Measurements from ENCODE around the gene ACVR1C. TPM values are rescaled to one million over a fixed set of nuclear protein-coding genes. Genes with fewer than 3 reads are reported as not detected.

Gene ACVR1C
- total and polyA plus RNA-seq, 7 donors: 0.13 to 1.9 (median 1.1) TPM

- intact Hi-C loops (cut with DNase I): no loop called here
- TF ChIP-seq CTCF (IDR thresholded peaks at IDR 0.05): no peak
- Histone ChIP-seq H3K27ac (no peak overlapping the region), H3K4me1 (no peaks in the 10 kb centered on the region), H3K36me3 (ENCODE audit: insufficient read depth in 1 of 2, low read depth in 1 of 2) (no peaks in the 10 kb centered on the region), H3K9me3 (peaks cover 6% of the 10 kb centered on the region), H3K4me3 (no peak overlapping the region), H3K27me3 (ENCODE audit: insufficient read depth in 3 of 3, low read length in 2 of 3) (no peaks in the 10 kb centered on the region)
- WGBS, 3 donors: 96 to 98% (median 97%) methylated on average over 4 of the region's 4 CpGs
- ATAC-seq: no peak
- DNase-seq: no peak
Observed at GRCh38 chr2:157611110-157611509, 17.6 kb downstream of the ACVR1C start.

- ATAC-seq (no peak), DNase-seq (no peak)
- no peaks in the 10 kb centered on the region for H3K27me3 ChIP-seq (ENCODE audit: insufficient read depth in 3 of 3, low read length in 2 of 3)
- no peak overlapping the region for H3K4me3 ChIP-seq
- H3K36me3 ChIP-seq (ENCODE audit: insufficient read depth in 1 of 2, low read depth in 1 of 2): no peaks in the 10 kb centered on the region
- no peak overlapping the region for H3K27ac ChIP-seq
- no peaks in the 10 kb centered on the region for H3K4me1 ChIP-seq
- peaks cover 6% of the 10 kb centered on the region for H3K9me3 ChIP-seq
- intact Hi-C loops (cut with DNase I): no loop called here
- no peak for TF ChIP-seq CTCF (IDR thresholded peaks at IDR 0.05)
Observed at GRCh38 chr2:157606534-157606933, 22.1 kb downstream of the ACVR1C start.

- DNase-seq: no peak
- no peak for TF ChIP-seq CTCF (IDR thresholded peaks at IDR 0.05)
- Histone ChIP-seq H3K4me1 (no peaks in the 10 kb centered on the region), H3K36me3 (ENCODE audit: insufficient read depth in 1 of 2, low read depth in 1 of 2) (no peaks in the 10 kb centered on the region), H3K4me3 (no peak overlapping the region), H3K27ac (no peak overlapping the region), H3K9me3 (no peaks in the 10 kb centered on the region), H3K27me3 (ENCODE audit: insufficient read depth in 3 of 3, low read length in 2 of 3) (peaks cover 0 to 7% (median 0%) of the 10 kb centered on the region in 3 donors)
- WGBS, 3 donors: 88 to 91% (median 91%) methylated on average over 1 of the region's 1 CpG
- no peak for ATAC-seq
- intact Hi-C loops (cut with DNase I): no loop called here
Observed at GRCh38 chr2:157603198-157603597, 25.5 kb downstream of the ACVR1C start.

- ATAC-seq (no peak), DNase-seq (no peak)
- Histone ChIP-seq H3K27ac (no peak overlapping the region), H3K4me1 (no peaks in the 10 kb centered on the region), H3K27me3 (ENCODE audit: insufficient read depth in 3 of 3, low read length in 2 of 3) (peaks cover 0 to 16% (median 0%) of the 10 kb centered on the region in 3 donors), H3K9me3 (no peaks in the 10 kb centered on the region), H3K36me3 (ENCODE audit: insufficient read depth in 1 of 2, low read depth in 1 of 2) (no peaks in the 10 kb centered on the region), H3K4me3 (no peak overlapping the region)
- TF ChIP-seq CTCF (IDR thresholded peaks at IDR 0.05): no peak
- WGBS, 3 donors: 65 to 70% (median 66%) methylated on average over 4 of the region's 4 CpGs
- intact Hi-C loops (cut with DNase I): no loop called here
Observed at GRCh38 chr2:157601807-157602206, 26.9 kb downstream of the ACVR1C start.

GRCh38 chr2:157596992-157597681 lies 31.5 kb downstream of the ACVR1C start:
- peak overlapping the region; percentile 18 for H3K4me3 ChIP-seq
- 21 to 24% (median 22%) methylated on average over 45 of the region's 45 CpGs for WGBS, 3 donors
- intact Hi-C loops (cut with DNase I): no loop called here
- TF ChIP-seq CTCF (IDR thresholded peaks at IDR 0.05): peak; percentile 10
- no peaks in the 10 kb centered on the region for H3K36me3 ChIP-seq (ENCODE audit: insufficient read depth in 1 of 2, low read depth in 1 of 2)
- peaks cover 0 to 16% (median 0%) of the 10 kb centered on the region in 3 donors for H3K27me3 ChIP-seq (ENCODE audit: insufficient read depth in 3 of 3, low read length in 2 of 3)
- H3K4me1 ChIP-seq: no peaks in the 10 kb centered on the region
- no peaks in the 10 kb centered on the region for H3K9me3 ChIP-seq
- no peak for ATAC-seq
- DNase-seq: peak in 1 of 2 donors; percentile 59
- H3K27ac ChIP-seq: no peak overlapping the region
